HCT116 (cell line): ENCODE results near the gene GNB2. TPM values are rescaled to one million over a fixed set of nuclear protein-coding genes. Genes with fewer than 3 reads are reported as not detected.

Source experiments
- ATAC-seq: fragments of 200-7000 bp; cut with Tn5 transposase; 2 replicates; pipeline ENCODE4 v1.9.1; 2020; ENCODE audit warnings: mild to moderate bottlenecking, moderate library complexity
- BruUV-seq: library from RNA; stranded (reverse); fragments of 400-500 nt; replicated peaks from 2 replicates; lab custom pipeline; 2021; lab: Mats Ljungman, UMichigan
- CTCF ChIA-PET: fragments of 300-600 bp; sonication (Branson Sonifier 250); formaldehyde crosslinking; loops from one replicate; lab custom pipeline; 2021; ENCODE audit warnings: antibody characterized with exemption; lab: Charles Lee
- POLR2A ChIA-PET: fragments of 300-600, 350-600 bp; sonication (Branson Sonifier 250); formaldehyde crosslinking; loops from one replicate; lab custom pipeline; 2021; ENCODE audit warnings: antibody characterized with exemption; lab: Charles Lee
- RAD21 ChIA-PET, 2 experiments: fragments of 300-600 bp; sonication (Branson Sonifier 250); formaldehyde crosslinking; loops; one replicate each; lab custom pipeline; 2023; ENCODE audit warnings: low total read pairs in 2 of 2; ENCODE audit not compliant: uncharacterized antibody in 2 of 2, unreplicated experiment in 2 of 2, low non-redundant PET in 1 of 2; lab: Charles Lee
- DNase-seq: peaks from one replicate; pipeline ENCODE4 v3.0.0-alpha.2; 2010; ENCODE audit warnings: low read depth, low spot score
- H2AFZ ChIP-seq: fragments of 200-600 bp; shearing (Covaris generic), sonication (generic); 2 replicates; pipeline ENCODE4 v1.6.1; 2017; ENCODE audit warnings: low read depth, mixed run types, mixed read lengths, antibody characterized with exemption, low read length; ENCODE audit not compliant: poor library complexity, severe bottlenecking
- H3K27ac ChIP-seq: 2 replicates; pipeline ENCODE4 v1.5.1; 2012; ENCODE audit warnings: low read depth, low read length
- H3K27me3 ChIP-seq: fragments of 200-600 bp; sonication (generic); 2 replicates; pipeline ENCODE4 v1.6.1; 2016; ENCODE audit warnings: mixed run types, low read length, mixed read lengths; ENCODE audit not compliant: insufficient read depth
- H3K36me3 ChIP-seq, 2 experiments: fragments of 200-500 bp in 1 of 2; fragments of 200-600 bp in 1 of 2; sonication (Bioruptor generic) in 1 of 2; sonication (generic) in 1 of 2; 2 replicates each; pipeline versions ENCODE4 v1.5.1 to v1.6.1; 2014 to 2016; ENCODE audit warnings: low read length in 2 of 2, inconsistent platforms in 1 of 2, mixed read lengths in 1 of 2, mixed run types in 1 of 2; ENCODE audit not compliant: insufficient read depth in 2 of 2, control insufficient read depth in 1 of 2
- H3K4me1 ChIP-seq, 2 experiments: fragments of 200-600 bp in 1 of 2; sonication (generic) in 1 of 2; 2 replicates each; pipeline versions ENCODE4 v1.5.1 to v1.6.1; 2012 to 2017; ENCODE audit warnings: low read length in 2 of 2, inconsistent platforms in 1 of 2, mild to moderate bottlenecking in 1 of 2, mixed read lengths in 1 of 2, mixed run types in 1 of 2, moderate library complexity in 1 of 2; ENCODE audit not compliant: insufficient read depth in 2 of 2, control insufficient read depth in 1 of 2
- H3K4me2 ChIP-seq: fragments of 200-600 bp; sonication (generic); 2 replicates; pipeline ENCODE4 v1.6.1; 2017; ENCODE audit warnings: mixed run types, low read length, mixed read lengths
- H3K4me3 ChIP-seq, 2 experiments: fragments of 200-600 bp in 1 of 2; sonication (generic) in 1 of 2; replicated peaks in 1 of 2; 2 replicates each; pipeline ENCODE4 v1.5.1; 2011 to 2016; ENCODE audit warnings: low read length in 2 of 2, control low read depth in 1 of 2, low read depth in 1 of 2, mild to moderate bottlenecking in 1 of 2, mixed read lengths in 1 of 2, mixed run types in 1 of 2
- H3K79me2 ChIP-seq: fragments of 200-600 bp; sonication (generic); 2 replicates; pipeline ENCODE4 v1.6.1; 2017; ENCODE audit warnings: mild to moderate bottlenecking, mixed run types, low read length, moderate library complexity, mixed read lengths; ENCODE audit not compliant: insufficient read depth
- H3K9ac ChIP-seq: fragments of 200-600 bp; sonication (generic); 2 replicates; pipeline ENCODE4 v1.6.1; 2016; ENCODE audit warnings: low read length, mixed read lengths
- H3K9me2 ChIP-seq: fragments of 200-600 bp; sonication (generic), shearing (Covaris generic); 2 replicates; pipeline ENCODE4 v1.6.1; 2017; ENCODE audit warnings: mixed run types, mild to moderate bottlenecking, moderate library complexity; ENCODE audit not compliant: insufficient read depth
- H3K9me3 ChIP-seq, 2 experiments: fragments of 200-500 bp in 1 of 2; fragments of 200-600 bp in 1 of 2; sonication (Bioruptor generic) in 1 of 2; sonication (generic) in 1 of 2; 2 replicates each; pipeline ENCODE4 v1.6.1; 2014 to 2017; ENCODE audit warnings: low read length in 2 of 2, mixed read lengths in 2 of 2, inconsistent platforms in 1 of 2, low read depth in 1 of 2, mild to moderate bottlenecking in 1 of 2, mixed run types in 1 of 2, moderate library complexity in 1 of 2; ENCODE audit not compliant: control insufficient read depth in 1 of 2, insufficient read depth in 1 of 2
- H4K20me1 ChIP-seq: fragments of 200-600 bp; sonication (generic), shearing (Covaris generic); 2 replicates; pipeline ENCODE4 v1.6.1; 2017; ENCODE audit warnings: mixed run types, mild to moderate bottlenecking, moderate library complexity; ENCODE audit not compliant: insufficient read depth
- CEBPB ChIP-seq: IDR thresholded peaks from 2 replicates; pipeline ENCODE4 v1.6.1; 2012; ENCODE audit warnings: low read depth
- CTCF ChIP-seq, 3 experiments: fragments of 200-600 bp in 1 of 3; sonication (generic) in 1 of 3; IDR thresholded peaks in 2 of 3; conservative IDR thresholded peaks in 1 of 3; 2 replicates each; pipeline ENCODE4 v1.5.1; 2012 to 2017; ENCODE audit warnings: low read depth in 2 of 3, low read length in 2 of 3, antibody characterized with exemption in 1 of 3, borderline replicate concordance in 1 of 3, control low read depth in 1 of 3, mild to moderate bottlenecking in 1 of 3, mixed read lengths in 1 of 3, mixed run types in 1 of 3, moderate library complexity in 1 of 3; ENCODE audit not compliant: insufficient read depth in 1 of 3
- EZH2 ChIP-seq: fragments of 200-600 bp; sonication (generic); IDR thresholded peaks from 2 replicates; pipeline ENCODE4 v1.6.1; 2017; ENCODE audit warnings: antibody characterized with exemption, mixed run types
- EZH2phosphoT487 ChIP-seq: fragments of 200-600 bp; IDR thresholded peaks from 2 replicates; pipeline ENCODE4 v1.6.1; 2018; ENCODE audit warnings: antibody characterized with exemption, borderline replicate concordance
- FOSL1 ChIP-seq: IDR thresholded peaks from 2 replicates; pipeline ENCODE4 v1.6.1; 2012; ENCODE audit warnings: low read depth
- JUND ChIP-seq: IDR thresholded peaks from 2 replicates; pipeline ENCODE4 v1.6.1; 2012
- RAD21 ChIP-seq: IDR thresholded peaks from 2 replicates; pipeline ENCODE4 v1.6.1; 2012; ENCODE audit warnings: low read depth, mild to moderate bottlenecking
- REST ChIP-seq: IDR thresholded peaks from 2 replicates; pipeline ENCODE4 v1.6.1; 2012; ENCODE audit warnings: low read depth
- SP1 ChIP-seq: IDR thresholded peaks from 2 replicates; pipeline ENCODE4 v1.6.1; 2012; ENCODE audit warnings: low read depth
- SRF ChIP-seq: IDR thresholded peaks from 2 replicates; pipeline ENCODE4 v1.6.1; 2012; ENCODE audit warnings: low read depth
- TCF7L2 ChIP-seq: IDR thresholded peaks from 2 replicates; pipeline ENCODE4 v1.7.0; 2011; ENCODE audit warnings: borderline replicate concordance, inconsistent platforms; ENCODE audit not compliant: insufficient read depth, insufficient read length; ENCODE audit errors: extremely low read depth
- YY1 ChIP-seq: IDR thresholded peaks from 2 replicates; pipeline ENCODE4 v1.6.1; 2011; ENCODE audit warnings: low read length, low read depth, moderate library complexity, mild to moderate bottlenecking; ENCODE audit not compliant: insufficient replicate concordance; ENCODE audit errors: extremely low read depth
- ZBTB33 ChIP-seq: IDR thresholded peaks from 2 replicates; pipeline ENCODE4 v1.6.1; 2011; ENCODE audit warnings: mild to moderate bottlenecking, low read length, moderate library complexity; ENCODE audit not compliant: insufficient replicate concordance; ENCODE audit errors: extremely low read depth
- ZFX ChIP-seq: fragments of 450-650 bp; IDR thresholded peaks from 2 replicates; pipeline ENCODE4 v1.6.1; 2017
- ZNF274 ChIP-seq: fragments of 200-500 bp; sonication (Bioruptor generic); IDR thresholded peaks from 2 replicates; pipeline ENCODE4 v1.6.1; 2014; ENCODE audit warnings: mild to moderate bottlenecking, low read depth, low read length, inconsistent platforms
- intact Hi-C: fragments of 100-400 bp; cut with micrococcal nuclease; formaldehyde crosslinking; loops from 2 replicates; pipeline ENCODE4 v1.10.0; 2022
- total RNA-seq: library from RNA; stranded (reverse); gene quantifications from one replicate; pipeline ENCODE4 v1.2.1, GENCODE V29; 2021; ENCODE audit not compliant: unreplicated experiment

The GNB2 gene
- total RNA-seq, 1 experiment from 2014 or later, result 246 TPM

- Histone ChIP-seq H3K4me1 (peaks cover 0 to 11% of the 10 kb centered on the region in 2 experiments; a peak in 1 of 4 replicates), H3K4me2 (no peak overlapping the region), H3K9ac (no peak overlapping the region), H2AFZ (no peak overlapping the region), H3K4me3 (no peak overlapping the region), H3K9me2 (no peaks in the 10 kb centered on the region), H4K20me1 (no peaks in the 10 kb centered on the region), H3K36me3 (no peaks in the 10 kb centered on the region; a peak in 1 of 4 replicates), H3K27me3 (no peaks in the 10 kb centered on the region), H3K27ac (no peak overlapping the region), H3K79me2 (peaks cover 23% of the 10 kb centered on the region), H3K9me3 (no peaks in the 10 kb centered on the region)
- ATAC-seq, result no peak
- no peak for TF ChIP-seq CEBPB
- TF ChIP-seq JUND, result no peak
- TF ChIP-seq REST, result no peak
- no peak for TF ChIP-seq TCF7L2
- TF ChIP-seq EZH2phosphoT487, result no peak
- no peak for TF ChIP-seq ZFX
- TF ChIP-seq SP1, result no peak
- TF ChIP-seq RAD21, result no peak
- TF ChIP-seq ZNF274, result no peak
- no peak for TF ChIP-seq SRF
- no peak for TF ChIP-seq FOSL1
- TF ChIP-seq YY1, result no peak
- no peak for TF ChIP-seq EZH2
- TF ChIP-seq ZBTB33, result no peak
- no peak for TF ChIP-seq CTCF (IDR thresholded peaks at IDR 0.05 in 2 of 3, conservative IDR thresholded peaks at IDR 0.05 in 1 of 3; ENCODE audit: borderline replicate concordance in 1 of 3, insufficient read depth in 1 of 3, low read depth in 2 of 3, low read length in 2 of 3)
- ChIA-PET RAD21 (interaction anchor here in 1 of 2 experiments (0.6 kb wide), 1 partner anchor 37 kb away, joined by 3 read pairs; no protein-coding TSS in a partner anchor), CTCF (no interaction called here), POLR2A (interaction anchor here (0.7 to 1.2 kb wide), 2 partner anchors 59 to 85 kb away, joined by 3 to 5 read pairs; partner anchors contain the start of genes FBXO24, LRCH4 and MOSPD3)
- intact Hi-C loops, result loop anchor here (2.0 kb wide), 1 partner anchor 39 kb away; no protein-coding TSS in a partner anchor
- no TSS peak for BruUV-seq
- no peak for DNase-seq
Measured at GRCh38 chr7:100671353-100672327, 1.9 kb upstream of the GNB2 start.
